Fibroblast of pulmonary artery (primary cell): ENCODE data around the gene HEATR1.

Source experiments
- DNase-seq: peaks from one replicate; pipeline ENCODE4 v3.0.0-alpha.2; 2010; ENCODE audit warnings: low read depth
- H3K4me3 ChIP-seq: replicated peaks from 2 replicates; pipeline ENCODE4 v1.5.1; 2011; ENCODE audit warnings: low read depth, mild to moderate bottlenecking, control low read depth, low read length, moderate library complexity
- TF ChIP-seq, protein P1 (sequence below): IDR thresholded peaks from 2 replicates; pipeline ENCODE4 v1.5.1; 2011; ENCODE audit warnings: mild to moderate bottlenecking, control low read depth, low read length, inconsistent platforms; ENCODE audit errors: missing control alignments

The HEATR1 gene

DNA sequence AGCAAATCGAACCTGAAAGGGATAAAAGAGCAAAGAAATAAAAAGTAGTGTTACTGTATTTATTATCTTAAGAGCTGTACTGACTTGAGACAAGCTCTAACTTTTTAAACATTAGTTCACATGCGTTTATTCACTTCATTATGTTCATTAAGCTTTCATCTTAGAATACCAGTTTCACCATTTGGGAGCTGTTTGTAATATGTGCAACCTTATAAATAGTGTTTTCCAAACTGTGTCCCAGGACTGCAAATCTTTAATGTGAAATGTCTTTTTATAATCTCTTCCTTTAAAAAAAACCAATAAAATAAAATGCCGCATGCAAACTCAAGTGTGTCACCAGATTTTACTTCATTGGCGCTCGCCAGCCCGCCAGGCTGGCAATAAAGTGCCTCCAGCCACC lies 52.2 kb downstream of the HEATR1 start:
- no peak overlapping the region for H3K4me3 ChIP-seq
- TF ChIP-seq, protein P1, sequence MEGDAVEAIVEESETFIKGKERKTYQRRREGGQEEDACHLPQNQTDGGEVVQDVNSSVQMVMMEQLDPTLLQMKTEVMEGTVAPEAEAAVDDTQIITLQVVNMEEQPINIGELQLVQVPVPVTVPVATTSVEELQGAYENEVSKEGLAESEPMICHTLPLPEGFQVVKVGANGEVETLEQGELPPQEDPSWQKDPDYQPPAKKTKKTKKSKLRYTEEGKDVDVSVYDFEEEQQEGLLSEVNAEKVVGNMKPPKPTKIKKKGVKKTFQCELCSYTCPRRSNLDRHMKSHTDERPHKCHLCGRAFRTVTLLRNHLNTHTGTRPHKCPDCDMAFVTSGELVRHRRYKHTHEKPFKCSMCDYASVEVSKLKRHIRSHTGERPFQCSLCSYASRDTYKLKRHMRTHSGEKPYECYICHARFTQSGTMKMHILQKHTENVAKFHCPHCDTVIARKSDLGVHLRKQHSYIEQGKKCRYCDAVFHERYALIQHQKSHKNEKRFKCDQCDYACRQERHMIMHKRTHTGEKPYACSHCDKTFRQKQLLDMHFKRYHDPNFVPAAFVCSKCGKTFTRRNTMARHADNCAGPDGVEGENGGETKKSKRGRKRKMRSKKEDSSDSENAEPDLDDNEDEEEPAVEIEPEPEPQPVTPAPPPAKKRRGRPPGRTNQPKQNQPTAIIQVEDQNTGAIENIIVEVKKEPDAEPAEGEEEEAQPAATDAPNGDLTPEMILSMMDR: no peak
- DNase-seq: no peak

DNA sequence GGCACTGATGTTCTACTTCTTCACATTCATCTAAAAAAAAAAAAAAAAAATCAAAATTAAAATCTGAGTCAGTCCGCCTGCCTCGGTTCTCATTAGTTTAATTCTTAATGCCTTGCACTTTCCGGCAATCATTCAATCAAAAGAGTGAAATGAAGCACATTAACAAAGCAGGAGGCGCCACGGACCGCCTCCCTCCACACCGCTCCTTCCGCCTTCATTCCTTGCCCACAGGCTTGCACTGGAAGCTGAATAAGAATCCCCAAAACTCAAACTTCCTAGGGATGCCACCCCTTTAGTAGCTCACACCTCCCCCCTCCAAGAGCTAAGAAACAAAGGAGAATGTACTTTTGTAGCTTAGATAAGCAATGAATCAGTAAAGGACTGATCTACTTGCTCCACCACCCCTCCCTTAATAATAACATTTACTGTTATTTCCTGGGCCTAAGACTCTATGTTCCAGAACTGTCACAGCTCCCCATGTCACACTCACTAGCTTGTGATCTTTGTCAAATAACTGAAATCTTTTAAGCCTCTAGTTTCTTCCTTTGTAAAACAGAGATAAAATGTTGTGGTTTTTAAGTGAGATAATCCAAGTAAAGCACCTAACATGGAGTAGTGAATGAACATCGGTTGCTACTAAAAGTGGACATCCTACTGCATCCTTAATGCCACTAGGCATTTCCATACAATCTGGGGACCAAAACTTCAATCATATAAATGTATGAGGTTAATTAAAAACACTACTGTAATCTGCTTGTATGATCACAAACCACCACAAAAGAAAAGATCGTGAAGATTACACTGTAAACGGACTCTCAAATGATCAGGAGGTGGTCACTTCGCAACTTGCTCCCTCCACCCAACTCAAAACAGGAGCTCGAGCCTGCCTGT lies 53.1 kb downstream of the HEATR1 start:
- H3K4me3 ChIP-seq: no peak overlapping the region
- DNase-seq: no peak
- TF ChIP-seq, protein P1: no peak

DNA sequence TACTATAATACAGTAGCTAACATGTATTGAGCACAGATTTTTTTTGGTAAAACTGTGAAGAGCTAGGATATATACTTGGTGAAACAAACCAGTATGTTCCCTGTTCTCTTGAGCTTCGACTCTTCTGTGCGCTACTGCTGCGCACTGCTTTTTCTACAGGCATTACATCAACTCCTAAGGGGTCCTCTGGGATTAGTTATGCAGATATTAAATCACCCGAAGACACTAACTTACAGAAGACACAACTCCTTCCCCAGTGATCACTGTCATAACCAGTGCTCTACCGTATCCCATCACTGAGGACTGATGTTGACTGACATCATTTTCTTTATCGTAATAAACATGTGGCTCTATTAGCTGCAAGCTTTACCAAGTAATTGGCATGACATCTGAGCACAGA lies 55.9 kb downstream of the HEATR1 start:
- no peak overlapping the region for H3K4me3 ChIP-seq
- TF ChIP-seq, protein P1: no peak
- no peak for DNase-seq

DNA sequence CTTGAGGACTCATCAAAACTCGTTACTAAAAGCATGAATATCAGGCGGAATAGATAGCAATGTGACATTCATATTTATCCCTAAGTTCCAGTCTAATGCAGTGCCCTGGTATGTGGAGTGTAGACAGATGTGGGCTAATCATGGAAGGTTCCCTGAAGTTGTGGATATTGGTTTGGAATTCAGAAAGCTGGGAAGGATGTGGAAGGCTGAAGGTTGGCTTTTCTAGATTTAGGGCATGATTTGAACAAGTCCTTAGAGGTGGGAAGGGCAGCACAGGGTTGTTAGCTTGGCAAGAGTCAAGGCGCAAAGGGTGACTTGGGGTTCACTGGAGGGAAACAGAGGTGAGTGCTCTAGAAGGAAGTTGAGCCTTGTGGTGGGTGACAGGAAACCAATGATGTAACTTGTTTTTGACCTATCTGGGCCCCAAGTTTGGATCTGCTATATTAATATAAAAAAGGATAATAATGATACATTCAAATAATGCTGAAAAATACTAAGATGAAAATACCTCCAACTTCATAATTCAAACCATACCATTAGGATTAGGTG lies 58.6 kb downstream of the HEATR1 start:
- H3K4me3 ChIP-seq: no peak overlapping the region
- DNase-seq: no peak
- TF ChIP-seq, protein P1: no peak

DNA sequence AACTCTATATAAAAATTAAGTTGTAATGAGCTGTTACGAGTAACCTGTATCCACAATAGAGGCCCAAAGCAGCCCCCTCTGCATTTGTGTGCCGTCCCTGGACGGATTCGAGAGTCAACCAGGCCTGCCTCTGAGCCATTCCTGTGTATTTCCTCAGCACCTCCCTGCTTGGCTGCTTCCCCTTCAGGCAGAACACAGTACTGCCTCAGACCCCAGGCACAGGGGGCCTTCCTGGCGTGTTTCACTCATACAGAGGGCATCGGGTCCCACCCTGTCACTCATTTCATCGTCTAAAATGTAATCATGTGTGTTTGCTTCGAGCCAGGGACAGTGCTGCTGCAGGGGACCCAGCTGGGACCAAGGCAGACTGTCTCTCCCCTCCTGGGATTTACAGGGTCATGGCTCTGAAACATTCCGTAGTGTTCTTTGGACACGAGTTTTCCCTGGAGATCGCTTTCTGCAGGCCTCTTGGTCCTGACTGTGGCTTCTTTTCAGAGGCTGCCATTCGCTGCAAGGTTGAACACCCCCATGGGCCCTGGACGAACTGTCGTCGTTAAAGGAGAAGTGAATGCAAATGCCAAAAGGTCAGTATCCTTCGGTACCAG lies 61.1 kb downstream of the HEATR1 start:
- H3K4me3 ChIP-seq: no peak overlapping the region
- TF ChIP-seq, protein P1: no peak
- DNase-seq: no peak

DNA sequence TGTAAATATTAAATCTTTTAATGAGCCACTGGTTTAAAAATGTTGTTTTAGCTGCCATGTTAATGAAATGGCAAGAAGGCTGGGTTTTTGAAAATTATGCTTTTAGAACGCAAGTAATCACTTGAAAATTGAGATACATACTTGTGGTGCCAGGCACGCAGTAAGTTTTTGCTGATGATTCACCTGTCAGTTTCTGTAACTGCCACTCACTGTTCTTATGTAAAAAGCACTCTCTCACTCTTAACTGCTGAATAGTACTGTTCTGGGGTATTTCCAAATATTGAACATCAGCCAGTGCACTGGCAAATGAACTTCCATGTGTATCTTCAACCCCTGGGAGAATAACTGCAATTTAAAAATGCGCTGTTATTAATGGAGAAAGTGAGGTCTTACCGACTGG lies 62.6 kb downstream of the HEATR1 start:
- no peak for DNase-seq
- TF ChIP-seq, protein P1: no peak
- no peak overlapping the region for H3K4me3 ChIP-seq
